HG02938 (cell line): ENCODE results near the gene CX3CR1.
A peak's percentile ranks its signal among the peaks of the same experiment; 100 is the strongest.

Experiments used
- ATAC-seq: cut with Tn5 transposase; IDR thresholded peaks from one replicate; pipeline ENCODE4 v1.9.1; 2021; ENCODE audit warnings: mild to moderate bottlenecking, moderate library complexity; ENCODE audit not compliant: unreplicated experiment

Gene CX3CR1

DNA sequence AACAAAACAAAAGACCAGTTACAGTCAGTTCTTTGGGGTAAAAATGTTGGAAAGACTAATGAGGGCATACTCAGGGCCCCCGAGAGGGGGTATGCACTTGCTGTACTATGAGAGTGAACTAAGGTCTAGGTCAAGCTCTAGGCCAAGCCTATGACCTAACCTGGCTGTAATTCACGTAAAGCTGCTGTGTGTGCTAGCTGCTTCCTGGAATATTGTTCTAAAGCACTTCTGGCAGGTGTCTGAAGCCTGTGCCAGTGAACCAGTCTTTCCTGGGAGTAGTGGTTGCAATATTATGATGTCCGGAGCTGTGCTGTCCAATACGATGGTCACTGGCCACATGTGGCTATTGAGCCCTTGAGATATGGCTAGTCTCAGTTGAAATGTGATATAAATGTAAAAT is 13.1 kb upstream of the CX3CR1 start:
- ATAC-seq: no peak

DNA sequence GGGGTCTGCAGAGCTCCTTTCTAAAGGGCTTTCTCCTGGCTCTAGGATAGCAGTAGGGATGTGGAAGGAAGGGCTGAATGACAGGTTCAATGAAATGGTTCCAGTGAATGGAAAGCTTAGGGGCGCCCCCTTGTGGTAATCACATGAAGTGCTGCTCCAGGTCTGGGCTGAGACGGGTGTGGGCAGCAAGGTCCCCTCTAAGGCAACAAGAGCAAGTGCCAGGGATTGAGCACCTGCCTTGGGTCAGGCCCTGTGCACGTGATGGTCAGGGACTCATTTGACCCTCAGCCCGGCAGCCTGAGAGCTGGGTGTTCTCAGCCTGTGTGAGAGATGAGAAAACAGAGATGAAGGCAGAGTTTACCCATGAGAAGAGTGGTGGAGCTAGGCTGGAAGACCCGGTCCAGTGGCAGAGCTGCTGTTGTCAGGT is 12.1 kb upstream of the CX3CR1 start:
- no peak for ATAC-seq

DNA sequence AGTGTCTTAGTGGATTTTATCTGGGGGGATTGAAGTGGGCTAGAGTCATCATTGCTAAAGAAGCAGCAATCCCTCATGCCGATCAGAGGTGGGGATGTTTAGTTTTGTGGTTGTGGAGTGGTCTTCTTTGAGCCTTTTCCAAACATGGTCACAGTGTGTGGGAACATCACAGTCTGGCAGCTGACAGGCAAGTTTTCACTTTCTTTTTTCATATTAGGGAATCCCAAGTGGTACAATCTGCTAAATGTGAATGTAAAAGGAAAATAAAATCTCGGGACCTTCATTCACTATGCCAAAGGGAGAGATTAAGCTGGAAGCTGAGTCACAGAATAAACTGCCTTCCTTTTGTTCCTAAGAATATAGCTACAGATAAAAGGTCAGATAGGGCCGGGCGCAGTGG is 10.4 kb upstream of the CX3CR1 start:
- no peak for ATAC-seq

- no peak for ATAC-seq
Observed at GRCh38 chr3:39289107-39289506, 9.3 kb upstream of the CX3CR1 start.

GRCh38 chr3:39288300-39288808 is 8.5 kb upstream of the CX3CR1 start:
- peak; percentile 97 for ATAC-seq

GRCh38 chr3:39287216-39288164 is 7.7 kb upstream of the CX3CR1 start:
- ATAC-seq: no peak

GRCh38 chr3:39286771-39287170 is 6.9 kb upstream of the CX3CR1 start:
- no peak for ATAC-seq

GRCh38 chr3:39285332-39285731 is 5.5 kb upstream of the CX3CR1 start:
- no peak for ATAC-seq

DNA sequence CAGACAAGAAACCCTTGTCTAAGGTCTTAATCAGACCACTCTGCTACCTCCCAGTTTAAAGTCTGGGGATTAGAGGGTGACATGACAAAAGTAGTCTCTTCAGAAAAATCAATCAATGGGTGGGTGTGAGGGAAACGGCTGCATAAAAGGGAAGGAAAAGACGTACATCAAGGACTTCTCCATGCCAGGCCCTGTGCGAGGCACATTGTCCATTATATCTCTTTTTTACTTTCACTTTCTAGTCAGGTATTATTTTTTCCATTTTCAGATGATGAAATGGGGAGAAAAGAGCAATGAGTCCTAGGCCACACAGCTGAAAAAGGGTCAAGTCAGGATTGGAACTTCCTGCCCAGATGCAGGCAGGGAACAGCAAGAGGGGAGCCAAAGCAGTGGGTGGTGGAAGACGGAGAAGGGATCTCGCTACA is 4.6 kb upstream of the CX3CR1 start:
- no peak for ATAC-seq

GRCh38 chr3:39282057-39282456 is 2.2 kb upstream of the CX3CR1 start:
- ATAC-seq: no peak

DNA sequence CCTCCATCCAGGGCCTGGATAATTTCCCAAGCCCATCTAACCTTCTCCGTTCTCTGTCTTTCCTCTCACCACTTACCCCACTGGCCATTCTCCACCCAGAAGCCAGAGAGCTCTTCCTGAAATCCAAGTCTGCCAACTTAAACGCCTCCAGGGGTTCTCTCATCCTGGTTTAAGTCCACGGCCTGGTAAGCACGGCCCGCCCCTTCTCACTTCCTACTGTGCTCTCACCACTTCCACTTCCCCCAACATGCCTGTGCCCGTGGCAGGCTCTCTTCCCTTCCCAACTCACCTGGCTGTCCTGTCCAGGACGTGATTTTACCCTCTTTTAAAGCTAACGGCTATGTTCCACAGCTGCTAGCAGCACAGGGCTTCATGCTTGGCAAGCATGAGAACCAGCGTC is 1.7 kb upstream of the CX3CR1 start:
- ATAC-seq: no peak

DNA sequence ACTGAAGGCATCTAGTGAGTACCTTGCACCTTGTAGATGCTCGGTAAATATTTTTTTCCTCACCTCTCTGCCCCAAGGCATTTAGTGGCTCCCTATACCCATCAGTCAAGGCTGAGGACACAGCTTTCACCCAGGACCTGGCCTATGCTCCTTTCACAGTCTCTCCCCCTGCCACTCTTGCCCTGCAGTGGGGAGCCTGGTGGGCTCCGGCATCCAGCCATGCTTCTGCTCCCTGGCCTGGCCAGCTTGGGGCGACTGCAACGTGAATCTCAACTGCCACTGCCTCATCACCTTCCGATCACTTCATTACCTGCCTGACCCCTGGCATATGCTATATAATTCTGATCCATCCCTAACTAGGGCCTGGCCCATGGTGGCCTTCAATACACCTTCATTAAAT is 735 bp upstream of the CX3CR1 start:
- ATAC-seq: no peak

- ATAC-seq: no peak
Observed at GRCh38 chr3:39278616-39278935, 1.3 kb downstream of the CX3CR1 start.

- no peak for ATAC-seq
Observed at GRCh38 chr3:39277893-39278615, 1.8 kb downstream of the CX3CR1 start.

DNA sequence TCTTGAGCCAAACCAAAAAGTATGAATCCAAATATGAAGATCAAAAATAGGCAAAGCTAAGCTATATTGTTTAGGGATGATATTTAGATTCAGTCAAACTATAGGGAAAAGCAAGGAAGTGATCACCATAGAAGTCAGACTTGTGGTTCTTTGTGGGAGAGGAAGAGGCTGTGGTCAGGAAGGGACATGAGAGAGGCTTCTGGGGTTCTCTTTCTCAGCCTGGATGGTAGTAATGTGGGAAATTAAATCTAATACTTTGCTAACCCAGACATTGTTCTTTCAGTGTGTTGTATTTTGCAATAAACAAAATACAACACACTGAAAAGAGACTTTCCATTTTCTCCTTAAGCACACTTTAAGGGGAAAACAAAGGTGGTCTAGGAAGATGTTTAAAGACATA is 3.1 kb downstream of the CX3CR1 start:
- no peak for ATAC-seq

DNA sequence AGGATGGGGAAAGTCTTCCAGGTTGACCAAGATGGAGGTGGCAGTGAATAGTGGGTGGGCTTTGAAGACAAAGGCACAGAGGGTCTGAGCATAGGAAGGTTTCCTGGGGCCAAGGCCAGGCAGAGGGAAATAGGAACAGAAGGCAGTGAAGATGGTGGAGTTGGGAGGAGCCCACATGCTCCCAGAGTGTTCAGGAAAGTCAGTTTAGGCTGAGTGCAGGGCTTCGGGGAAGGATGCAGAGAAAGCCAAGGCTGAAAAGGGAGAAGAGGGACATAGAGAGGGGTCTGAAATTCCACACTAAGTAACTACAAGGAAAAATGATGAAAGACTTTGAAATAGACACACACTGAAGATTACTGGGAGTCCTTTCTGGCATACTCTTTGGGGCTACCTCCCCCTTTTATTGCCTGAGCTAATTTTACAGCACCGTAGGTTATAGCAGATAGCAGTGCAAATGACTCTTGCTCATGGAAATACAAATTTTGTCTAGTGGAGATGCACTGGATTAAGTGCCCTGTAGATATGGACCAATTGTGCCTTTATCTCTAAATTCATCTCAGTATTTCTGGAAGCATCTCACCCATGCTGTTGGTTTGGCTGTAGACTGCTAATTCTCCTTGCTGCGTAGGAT is 3.8 kb downstream of the CX3CR1 start:
- ATAC-seq: no peak

GRCh38 chr3:39275052-39275451 is 4.8 kb downstream of the CX3CR1 start:
- ATAC-seq: no peak

DNA sequence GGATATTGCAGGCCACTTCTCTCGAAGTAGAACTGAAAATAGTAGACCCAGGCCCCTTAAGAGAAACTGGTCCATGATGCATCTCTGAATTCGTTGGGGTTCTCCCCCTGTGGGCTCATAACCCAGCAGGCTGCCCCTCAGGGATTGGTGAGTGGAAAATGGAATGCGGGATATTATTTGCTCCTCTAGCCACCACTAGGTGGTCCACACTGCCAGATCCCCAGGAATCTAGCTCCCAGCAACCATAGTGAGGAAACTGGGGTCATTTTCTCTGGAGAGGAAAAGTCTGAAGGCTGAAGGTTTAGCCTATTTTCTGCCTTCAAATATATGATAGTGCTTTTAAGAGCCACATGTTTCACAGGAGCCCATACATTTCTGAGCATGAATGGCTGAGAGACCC is 6.7 kb downstream of the CX3CR1 start:
- ATAC-seq: no peak

DNA sequence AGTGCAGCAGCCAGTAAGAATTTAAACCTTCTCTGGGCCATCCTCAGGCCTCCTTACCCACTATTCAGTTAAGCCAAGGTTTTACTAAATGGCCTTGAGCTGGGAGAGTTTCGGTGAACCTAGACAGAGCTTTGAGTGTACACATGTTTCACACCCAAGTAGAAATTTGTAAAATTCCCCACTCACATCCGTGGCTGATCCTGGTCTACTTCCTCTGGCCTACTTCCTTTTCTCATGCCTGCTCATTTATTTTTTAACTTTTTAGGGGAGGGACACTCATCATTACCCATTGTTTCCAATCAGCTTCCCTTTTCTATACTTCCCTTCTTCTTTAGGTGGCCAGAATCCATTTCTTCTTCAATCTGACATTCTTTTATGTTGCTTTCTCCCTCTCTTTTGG is 7.6 kb downstream of the CX3CR1 start:
- no peak for ATAC-seq

- ATAC-seq: no peak
Observed at GRCh38 chr3:39271363-39271914, 8.4 kb downstream of the CX3CR1 start.

DNA sequence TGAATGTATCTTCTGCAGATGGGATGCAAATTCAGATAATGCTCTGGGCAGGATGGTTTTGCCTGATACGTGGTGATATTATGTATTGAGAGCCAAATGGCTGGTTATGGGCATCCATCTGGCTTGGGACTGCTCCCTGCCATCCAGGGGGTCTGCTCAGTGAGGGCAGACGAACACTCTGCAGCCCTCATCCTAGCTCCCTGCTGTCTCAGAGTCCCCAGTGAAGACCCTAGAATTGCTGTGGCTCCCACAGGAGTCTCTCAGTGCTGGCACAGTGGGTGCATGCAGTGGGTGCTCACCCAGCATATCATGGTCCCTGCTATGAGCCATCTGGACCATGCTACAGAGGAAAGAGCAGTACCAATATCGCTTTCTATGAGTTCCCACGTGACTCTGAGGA is 10.3 kb downstream of the CX3CR1 start:
- no peak for ATAC-seq
